ENCODE data around the gene SLC13A5.

DNA sequence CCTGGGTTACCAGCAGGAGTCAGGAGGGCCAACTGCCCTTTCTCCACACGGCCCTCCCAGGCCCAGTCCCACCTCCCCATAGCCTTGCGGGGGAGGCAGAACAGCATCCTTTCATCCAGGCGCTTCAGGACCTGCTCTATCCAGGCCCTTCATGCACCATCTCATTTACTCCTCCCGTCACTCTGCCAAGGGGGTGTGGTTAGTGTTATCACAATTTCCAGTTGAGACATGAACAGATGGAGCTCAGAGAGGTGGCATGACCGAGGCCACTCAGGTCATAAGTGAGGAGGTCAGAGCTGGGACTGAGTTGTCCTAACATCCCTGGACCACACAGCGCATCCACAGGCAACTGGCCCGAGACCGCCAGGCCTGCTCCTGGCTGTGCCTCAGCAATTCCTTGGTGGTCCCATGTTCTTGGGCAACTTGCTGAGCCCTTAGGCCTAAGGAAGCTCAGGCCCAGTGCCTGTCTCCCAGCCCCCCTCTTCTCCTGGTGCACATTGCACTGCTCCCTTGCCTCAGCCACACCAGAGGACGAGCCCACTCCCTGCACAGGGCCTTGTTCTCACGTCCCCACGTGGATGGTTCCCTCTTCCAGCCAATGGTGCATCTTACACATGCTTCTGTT, 37.9 kb downstream of the SLC13A5 start:
- TF ChIP-seq, protein P1, sequence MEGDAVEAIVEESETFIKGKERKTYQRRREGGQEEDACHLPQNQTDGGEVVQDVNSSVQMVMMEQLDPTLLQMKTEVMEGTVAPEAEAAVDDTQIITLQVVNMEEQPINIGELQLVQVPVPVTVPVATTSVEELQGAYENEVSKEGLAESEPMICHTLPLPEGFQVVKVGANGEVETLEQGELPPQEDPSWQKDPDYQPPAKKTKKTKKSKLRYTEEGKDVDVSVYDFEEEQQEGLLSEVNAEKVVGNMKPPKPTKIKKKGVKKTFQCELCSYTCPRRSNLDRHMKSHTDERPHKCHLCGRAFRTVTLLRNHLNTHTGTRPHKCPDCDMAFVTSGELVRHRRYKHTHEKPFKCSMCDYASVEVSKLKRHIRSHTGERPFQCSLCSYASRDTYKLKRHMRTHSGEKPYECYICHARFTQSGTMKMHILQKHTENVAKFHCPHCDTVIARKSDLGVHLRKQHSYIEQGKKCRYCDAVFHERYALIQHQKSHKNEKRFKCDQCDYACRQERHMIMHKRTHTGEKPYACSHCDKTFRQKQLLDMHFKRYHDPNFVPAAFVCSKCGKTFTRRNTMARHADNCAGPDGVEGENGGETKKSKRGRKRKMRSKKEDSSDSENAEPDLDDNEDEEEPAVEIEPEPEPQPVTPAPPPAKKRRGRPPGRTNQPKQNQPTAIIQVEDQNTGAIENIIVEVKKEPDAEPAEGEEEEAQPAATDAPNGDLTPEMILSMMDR (IDR thresholded peaks at IDR 0.05): no peak
- TF ChIP-seq EP300 (IDR thresholded peaks at IDR 0.05): no peak

Measured in esophagus muscularis mucosa (tissue), 3 donors.